ENCODE data around the gene HDAC2. TPM values are rescaled to one million over a fixed set of nuclear protein-coding genes. Genes with fewer than 3 reads are reported as not detected.

Gene HDAC2
- total RNA-seq, 4 donors from 2014 or later, result 39.5 to 52.0 (median 42.6) TPM

GRCh38 chr6:113925378-113925777 is 45.6 kb downstream of the HDAC2 start:
- TF ChIP-seq, protein P1, sequence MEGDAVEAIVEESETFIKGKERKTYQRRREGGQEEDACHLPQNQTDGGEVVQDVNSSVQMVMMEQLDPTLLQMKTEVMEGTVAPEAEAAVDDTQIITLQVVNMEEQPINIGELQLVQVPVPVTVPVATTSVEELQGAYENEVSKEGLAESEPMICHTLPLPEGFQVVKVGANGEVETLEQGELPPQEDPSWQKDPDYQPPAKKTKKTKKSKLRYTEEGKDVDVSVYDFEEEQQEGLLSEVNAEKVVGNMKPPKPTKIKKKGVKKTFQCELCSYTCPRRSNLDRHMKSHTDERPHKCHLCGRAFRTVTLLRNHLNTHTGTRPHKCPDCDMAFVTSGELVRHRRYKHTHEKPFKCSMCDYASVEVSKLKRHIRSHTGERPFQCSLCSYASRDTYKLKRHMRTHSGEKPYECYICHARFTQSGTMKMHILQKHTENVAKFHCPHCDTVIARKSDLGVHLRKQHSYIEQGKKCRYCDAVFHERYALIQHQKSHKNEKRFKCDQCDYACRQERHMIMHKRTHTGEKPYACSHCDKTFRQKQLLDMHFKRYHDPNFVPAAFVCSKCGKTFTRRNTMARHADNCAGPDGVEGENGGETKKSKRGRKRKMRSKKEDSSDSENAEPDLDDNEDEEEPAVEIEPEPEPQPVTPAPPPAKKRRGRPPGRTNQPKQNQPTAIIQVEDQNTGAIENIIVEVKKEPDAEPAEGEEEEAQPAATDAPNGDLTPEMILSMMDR (IDR thresholded peaks at IDR 0.05), result no peak
- no peak for TF ChIP-seq POLR2A (IDR thresholded peaks at IDR 0.05; ENCODE audit: low read depth)
- no peak for TF ChIP-seq POLR2AphosphoS5 (IDR thresholded peaks at IDR 0.05)
- no peak for TF ChIP-seq EP300 (IDR thresholded peaks at IDR 0.05)
- intact Hi-C loops (cut with DNase I), result no loop called here
- Histone ChIP-seq H3K4me3 (no peak overlapping the region), H3K27ac (replicated peaks in 1 of 4) (no peak overlapping the region), H3K27me3 (no peaks in the 10 kb centered on the region), H3K4me1 (peaks cover 0 to 15% (median 11%) of the 10 kb centered on the region in 4 donors), H3K36me3 (no peaks in the 10 kb centered on the region), H3K9me3 (peaks cover 0 to 10% (median 4%) of the 10 kb centered on the region in 4 donors)
- DNase-seq (ENCODE audit: extremely low spot score), result no peak
- WGBS, result 44% methylated on average over 2 of the region's 2 CpGs

GRCh38 chr6:113924312-113924723 is 46.6 kb downstream of the HDAC2 start:
- DNase-seq (ENCODE audit: extremely low spot score), result no peak
- Histone ChIP-seq H3K27me3 (no peaks in the 10 kb centered on the region), H3K27ac (replicated peaks in 1 of 4) (no peak overlapping the region)

DNA sequence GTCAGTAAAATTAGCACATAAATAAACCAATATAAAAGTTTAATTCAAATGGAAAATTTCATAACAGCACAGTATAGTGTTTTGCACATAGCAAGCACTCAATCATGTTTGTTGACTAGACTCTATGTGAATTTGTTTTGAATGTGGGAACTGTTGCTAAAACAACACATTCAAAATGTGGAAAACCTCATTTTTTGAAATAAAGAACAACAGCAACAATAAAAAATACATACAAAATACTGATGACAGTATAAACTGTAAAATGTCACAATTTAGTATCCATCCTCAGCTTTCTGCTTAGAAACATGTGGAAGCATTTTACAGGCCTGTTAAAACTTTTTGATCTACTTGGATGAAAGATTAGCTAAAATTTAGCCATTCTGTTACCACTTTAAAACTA is 47.4 kb downstream of the HDAC2 start:
- Histone ChIP-seq H3K9me3 (no peaks in the 10 kb centered on the region), H3K27ac (replicated peaks in 1 of 4) (no peak overlapping the region), H3K36me3 (no peaks in the 10 kb centered on the region), H3K4me3 (no peak overlapping the region), H3K4me1 (peaks cover 0 to 15% (median 11%) of the 10 kb centered on the region in 4 donors), H3K27me3 (no peaks in the 10 kb centered on the region)
- DNase-seq (ENCODE audit: extremely low spot score), result no peak
- TF ChIP-seq POLR2AphosphoS5 (IDR thresholded peaks at IDR 0.05) (no peak), EP300 (IDR thresholded peaks at IDR 0.05) (no peak), POLR2A (IDR thresholded peaks at IDR 0.05; ENCODE audit: low read depth) (no peak)
- TF ChIP-seq, protein P1 (IDR thresholded peaks at IDR 0.05), result no peak
- intact Hi-C loops (cut with DNase I), result no loop called here

More at GRCh38 chr6:113924312-113924723, 46.6 kb downstream of the HDAC2 start:
- intact Hi-C loops (cut with DNase I), result no loop called here
- H3K4me1 ChIP-seq, result peaks cover 0 to 15% (median 11%) of the 10 kb centered on the region in 4 donors
- TF ChIP-seq, protein P1 (IDR thresholded peaks at IDR 0.05), result no peak
- peaks cover 0 to 8% (median 2%) of the 10 kb centered on the region in 4 donors for H3K9me3 ChIP-seq
- H3K4me3 ChIP-seq, result no peak overlapping the region
- no peaks in the 10 kb centered on the region for H3K36me3 ChIP-seq

GRCh38 chr6:113921299-113921904 is 49.5 kb downstream of the HDAC2 start:
- Histone ChIP-seq H3K4me1 (peaks cover 0 to 15% (median 11%) of the 10 kb centered on the region in 4 donors), H3K9me3 (no peaks in the 10 kb centered on the region), H3K27ac (replicated peaks in 1 of 4) (no peak overlapping the region), H3K4me3 (no peak overlapping the region), H3K27me3 (no peaks in the 10 kb centered on the region), H3K36me3 (no peaks in the 10 kb centered on the region)
- 85% methylated on average over 4 of the region's 4 CpGs for WGBS
- TF ChIP-seq POLR2A (IDR thresholded peaks at IDR 0.05; ENCODE audit: low read depth) (no peak), POLR2AphosphoS5 (IDR thresholded peaks at IDR 0.05) (no peak), EP300 (IDR thresholded peaks at IDR 0.05) (no peak)
- TF ChIP-seq, protein P1 (IDR thresholded peaks at IDR 0.05), result no peak
- intact Hi-C loops (cut with DNase I), result no loop called here
- no peak for DNase-seq (ENCODE audit: extremely low spot score)
